Left ventricle myocardium superior (tissue), 1 donor: ENCODE data around the gene ANKHD1. TPM values are rescaled to one million over a fixed set of nuclear protein-coding genes. Genes with fewer than 3 reads are reported as not detected.

Source experiments
- ATAC-seq: fragments of 200-7000 bp; cut with Tn5 transposase; one replicate; pipeline ENCODE4 v1.9.1; 2020; ENCODE audit warnings: mild to moderate bottlenecking, moderate library complexity
- DNase-seq: peaks from one replicate; pipeline ENCODE4 v3.0.0-alpha.2; 2020
- intact Hi-C: fragments of 100-400 bp; cut with micrococcal nuclease; formaldehyde crosslinking; loops from one replicate; pipeline ENCODE4 v1.11.0; 2022
- total RNA-seq: library from RNA; stranded (reverse); fragmentation: NEBNext Ultra II Directional; extraction: Animal tissue kit (Norgen Biotek cat#: 25700); gene quantifications from one replicate; pipeline ENCODE4 v1.2.1, GENCODE V29; 2021
- donor health status: DM: no; HTN: yes; CAD: no; lungs with severe emphysema.

ANKHD1 gene
- total RNA-seq, 1 donor from 2014 or later = 66.1 TPM

DNA sequence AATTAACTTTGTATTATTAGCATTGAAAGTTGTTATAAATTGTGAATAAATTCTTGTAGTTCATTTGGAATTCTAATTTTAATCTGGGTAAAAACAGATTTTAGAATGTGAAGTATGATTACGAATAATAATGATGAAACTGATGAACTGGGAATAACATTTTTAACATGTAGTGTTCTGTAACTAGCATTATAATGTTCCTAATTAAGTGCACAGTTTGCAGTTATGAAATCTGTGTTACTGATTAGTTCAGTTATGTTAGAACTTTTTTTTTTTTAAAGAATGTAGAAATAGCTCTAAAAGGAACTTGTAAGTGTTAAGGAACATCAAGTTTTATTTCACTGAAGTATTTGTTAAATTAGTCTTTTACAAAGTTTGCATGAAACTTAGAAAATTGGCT is 97.0 kb downstream of the ANKHD1 start:
- no peak for DNase-seq
- intact Hi-C loops = no loop called here
- no peak for ATAC-seq

DNA sequence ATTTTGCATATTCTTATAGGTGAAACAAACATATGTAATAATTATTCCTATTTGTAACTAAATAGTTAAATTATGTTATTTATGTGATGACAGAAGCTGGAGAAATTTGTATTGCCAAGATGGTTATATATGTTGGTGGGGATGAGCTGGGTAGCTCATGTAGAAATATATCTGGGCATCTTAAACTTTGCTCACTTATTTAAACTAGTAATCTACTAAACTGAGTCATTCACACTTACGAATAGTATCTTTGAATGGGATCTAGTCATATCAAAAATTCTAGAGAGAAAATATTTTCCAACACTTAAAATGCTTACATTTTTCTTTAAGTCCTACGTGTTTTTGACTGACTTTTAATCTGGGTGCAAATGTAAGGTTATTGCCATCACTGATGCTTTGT is 101.2 kb downstream of the ANKHD1 start:
- DNase-seq (no peak), ATAC-seq (no peak)
- intact Hi-C loops = no loop called here

DNA sequence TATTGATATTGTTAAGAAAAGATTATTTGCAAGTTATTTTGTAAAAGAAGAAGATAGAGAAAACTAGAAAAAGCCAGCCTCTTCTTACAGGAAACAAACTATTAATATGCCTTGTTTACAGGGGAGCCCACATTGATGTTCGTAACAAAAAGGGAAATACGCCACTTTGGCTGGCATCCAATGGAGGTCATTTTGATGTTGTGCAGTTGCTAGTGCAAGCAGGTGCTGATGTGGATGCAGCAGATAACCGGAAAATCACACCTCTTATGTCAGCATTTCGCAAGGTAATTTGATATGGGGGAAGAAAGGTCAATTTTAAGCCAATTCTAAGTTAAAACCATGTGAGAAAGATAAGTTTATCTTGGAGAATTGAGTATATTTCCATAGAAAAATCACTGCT is 108.3 kb downstream of the ANKHD1 start:
- DNase-seq = no peak
- intact Hi-C loops = no loop called here
- ATAC-seq = no peak

DNA sequence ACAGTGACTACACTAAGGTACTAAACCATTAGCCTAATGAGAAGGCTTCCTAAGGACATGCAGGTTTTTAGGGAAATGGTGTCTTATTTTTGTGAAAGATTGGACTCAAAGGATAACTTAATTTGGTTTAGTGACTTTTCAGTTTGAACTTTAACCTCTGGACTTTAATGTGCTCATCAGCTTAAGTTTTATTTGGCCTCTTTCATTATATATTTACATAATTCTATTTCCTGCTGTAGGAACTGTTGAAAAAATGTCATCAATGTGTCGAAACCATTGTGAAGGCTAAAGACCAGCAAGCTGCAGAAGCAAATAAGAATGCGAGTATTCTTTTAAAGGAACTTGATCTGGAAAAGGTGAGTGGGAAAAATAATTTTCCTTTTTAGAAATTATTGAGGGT is 111.5 kb downstream of the ANKHD1 start:
- ATAC-seq = no peak

GRCh38 chr5:140524003-140524402 is 122.4 kb downstream of the ANKHD1 start:
- DNase-seq (no peak), ATAC-seq (no peak)
- intact Hi-C loops = no loop called here

More for the DNA sequence above, 111.5 kb downstream of the ANKHD1 start:
- intact Hi-C loops = no loop called here
- DNase-seq = no peak

- no peak for ATAC-seq
- intact Hi-C loops = no loop called here
These were observed 138.6 kb downstream of the ANKHD1 start for GRCh38 chr5:140540227-140540626.

DNA sequence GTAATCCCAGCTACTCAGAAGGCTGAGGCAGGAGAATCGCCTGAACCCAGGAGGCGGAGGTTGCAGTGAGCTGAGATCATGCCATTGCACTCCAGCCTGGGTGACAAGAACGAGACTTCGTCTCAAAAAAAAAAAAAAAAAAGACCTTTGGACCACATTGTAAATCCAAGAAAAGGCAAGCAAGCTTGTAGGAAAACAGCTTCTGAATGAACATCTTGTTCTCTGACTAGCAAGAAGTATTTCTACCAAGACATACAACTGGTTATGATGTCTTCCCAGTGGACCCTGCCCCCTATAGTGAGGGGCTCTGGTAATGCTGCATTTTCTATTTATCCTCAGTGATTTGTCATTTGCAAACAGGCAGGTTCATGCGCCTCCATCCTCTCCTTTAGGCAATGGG is 141.3 kb downstream of the ANKHD1 start:
- DNase-seq (no peak), ATAC-seq (no peak)
- intact Hi-C loops = no loop called here

More at GRCh38 chr5:140540227-140540626, 138.6 kb downstream of the ANKHD1 start:
- DNase-seq = no peak

DNA sequence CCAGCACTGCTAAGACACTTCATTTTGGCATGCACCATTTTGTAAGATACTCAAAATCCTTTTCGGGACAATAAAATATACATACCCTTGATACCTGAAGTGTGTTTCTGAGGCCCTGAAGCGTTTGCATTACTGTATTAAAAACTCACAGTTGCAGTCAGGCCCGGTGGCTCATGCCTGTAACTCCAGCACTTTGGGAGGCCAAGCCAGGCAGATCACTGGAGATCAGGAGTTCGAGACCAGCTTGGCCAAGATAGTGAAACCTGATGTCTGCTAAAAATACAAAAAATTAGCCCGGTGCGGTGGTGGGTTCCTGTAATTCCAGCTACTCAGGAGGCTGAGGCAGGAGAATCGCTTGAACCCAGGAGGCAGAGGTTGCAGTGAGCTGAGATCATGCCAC is 143.4 kb downstream of the ANKHD1 start:
- ATAC-seq (no peak), DNase-seq (no peak)
- intact Hi-C loops = no loop called here

GRCh38 chr5:140545606-140546005 is 144.0 kb downstream of the ANKHD1 start:
- ATAC-seq (no peak), DNase-seq (no peak)
- intact Hi-C loops = no loop called here

- intact Hi-C loops = no loop called here
- peak; percentile 3 for ATAC-seq
- DNase-seq = no peak
These were observed 145.3 kb downstream of the ANKHD1 start for GRCh38 chr5:140546851-140547507.

GRCh38 chr5:140547508-140548299 is 146.1 kb downstream of the ANKHD1 start, which contains the start of gene EIF4EBP3:
Gene EIF4EBP3 (plus strand): TSS chr5:140547662. CDS start chr5:140547738, 76 bp downstream.
- intact Hi-C loops = no loop called here
- peak; percentile 89 for ATAC-seq
- DNase-seq = peak; percentile 98

- intact Hi-C loops = no loop called here
- DNase-seq (no peak), ATAC-seq (no peak)
These were observed 146.7 kb downstream of the ANKHD1 start for GRCh38 chr5:140548300-140548688.

- no peak for ATAC-seq
- intact Hi-C loops = no loop called here
- DNase-seq = no peak
These were observed 147.2 kb downstream of the ANKHD1 start for GRCh38 chr5:140548791-140549190.

DNA sequence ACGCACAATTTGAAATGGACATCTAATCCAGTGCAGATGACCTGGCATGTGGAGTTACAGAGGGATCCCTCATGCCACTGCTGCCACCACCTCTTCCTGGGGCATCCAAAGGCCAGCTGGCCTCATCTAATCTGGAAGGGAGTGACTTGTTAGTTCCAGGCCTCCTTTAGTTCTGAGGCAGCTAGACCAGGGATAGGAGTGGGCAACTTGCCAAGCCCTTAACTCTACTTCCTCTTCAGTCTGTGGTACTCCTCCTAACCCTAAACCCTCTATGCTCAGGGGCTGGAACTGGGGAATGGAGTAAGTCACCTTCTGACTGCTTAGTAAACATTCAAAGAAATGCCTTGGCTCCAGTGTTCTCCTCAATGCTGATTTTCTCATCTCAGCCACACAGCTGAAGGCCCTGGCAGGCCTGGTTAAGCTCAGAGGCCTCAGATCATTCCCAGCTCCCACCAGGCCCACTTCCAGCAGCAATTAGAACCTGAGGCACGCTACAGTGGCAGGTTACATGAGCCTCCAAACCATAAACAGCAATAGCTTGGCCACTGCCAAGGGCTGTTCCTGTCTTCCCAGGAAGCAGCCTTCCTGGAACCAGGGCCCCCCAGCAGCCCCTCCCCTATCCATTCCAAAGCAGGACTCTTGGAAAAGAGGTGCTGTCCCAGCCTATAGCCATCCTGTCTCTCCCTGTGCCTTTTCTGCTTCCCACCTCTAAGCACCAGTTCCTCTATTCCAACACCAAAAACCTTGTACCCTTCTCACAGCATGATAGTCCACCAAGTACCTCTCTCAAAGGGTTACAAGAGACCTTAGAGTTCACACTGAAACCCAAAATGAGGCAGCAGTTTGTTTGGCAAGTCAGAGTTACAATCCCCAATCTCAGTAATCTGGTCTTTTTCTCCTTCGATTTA is 147.9 kb downstream of the ANKHD1 start:
- ATAC-seq (peak; percentile 22), DNase-seq (peak; percentile 51)
- intact Hi-C loops = no loop called here

DNA sequence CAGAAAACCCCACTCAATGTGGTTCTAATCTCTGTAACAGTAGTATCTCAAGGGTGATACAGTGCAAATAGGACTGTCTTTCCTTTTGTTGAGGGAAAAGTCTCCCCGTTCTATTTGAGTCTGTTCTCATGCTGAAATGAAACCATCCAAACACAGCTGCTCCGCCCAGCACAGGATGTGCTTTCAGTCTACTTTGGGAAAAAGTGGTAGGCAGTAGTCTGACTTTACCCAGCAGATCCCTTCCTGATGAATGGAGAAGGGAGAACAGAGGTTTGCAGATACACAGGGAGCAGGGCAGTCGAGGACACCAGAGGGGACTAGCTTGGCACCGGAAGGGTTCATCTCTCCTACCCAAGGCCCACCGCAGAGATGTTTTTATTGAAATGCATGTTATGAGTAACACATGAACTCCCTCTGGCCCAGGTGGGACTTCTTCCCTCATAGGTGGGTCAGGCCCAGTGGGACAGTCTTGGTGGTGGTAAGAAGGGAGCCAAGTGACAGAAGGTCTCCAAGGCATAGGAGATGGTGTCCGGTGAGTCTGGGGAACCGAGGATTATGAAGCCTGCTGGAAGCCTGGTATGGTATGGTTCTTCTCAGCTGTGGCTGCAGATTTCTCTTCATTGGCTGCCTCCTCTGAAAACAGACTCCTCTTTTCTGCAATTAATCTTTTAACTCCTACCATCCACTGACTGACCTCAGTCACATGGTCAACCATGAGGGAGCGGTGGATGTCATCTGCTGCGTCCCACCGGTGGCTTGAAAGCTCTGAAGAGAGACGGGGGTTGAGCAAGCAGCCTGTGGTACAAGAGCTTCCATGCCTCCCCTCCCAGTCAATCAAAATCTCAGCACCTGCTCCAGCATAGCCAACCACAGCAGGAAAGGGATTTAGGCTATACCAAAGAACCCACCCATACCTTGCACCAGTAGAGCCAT is 148.8 kb downstream of the ANKHD1 start:
- ATAC-seq = no peak
- intact Hi-C loops = no loop called here
- no peak for DNase-seq

DNA sequence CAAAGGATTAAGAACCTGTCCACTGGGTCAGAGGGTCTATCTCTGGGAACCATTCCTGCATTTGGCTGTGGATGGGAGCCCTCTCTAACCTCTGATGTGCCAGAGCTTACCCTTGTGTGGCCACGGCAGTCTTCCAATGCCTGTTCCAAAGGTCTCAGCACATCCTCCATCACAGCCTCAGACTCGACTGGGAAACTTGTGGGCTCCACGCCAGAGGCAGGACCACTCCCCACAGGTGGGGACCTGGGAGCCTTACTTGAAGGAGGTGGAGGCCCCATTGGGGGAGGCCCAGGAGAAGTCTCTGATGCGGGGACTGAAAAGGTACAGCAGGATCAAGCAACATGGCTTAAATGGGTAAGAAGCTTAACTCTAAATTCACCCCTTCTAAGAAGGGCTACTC is 150.2 kb downstream of the ANKHD1 start:
- no peak for ATAC-seq
- no peak for DNase-seq
- intact Hi-C loops = no loop called here

GRCh38 chr5:140553657-140554056 is 152.0 kb downstream of the ANKHD1 start:
- intact Hi-C loops = no loop called here
- ATAC-seq (no peak), DNase-seq (no peak)

DNA sequence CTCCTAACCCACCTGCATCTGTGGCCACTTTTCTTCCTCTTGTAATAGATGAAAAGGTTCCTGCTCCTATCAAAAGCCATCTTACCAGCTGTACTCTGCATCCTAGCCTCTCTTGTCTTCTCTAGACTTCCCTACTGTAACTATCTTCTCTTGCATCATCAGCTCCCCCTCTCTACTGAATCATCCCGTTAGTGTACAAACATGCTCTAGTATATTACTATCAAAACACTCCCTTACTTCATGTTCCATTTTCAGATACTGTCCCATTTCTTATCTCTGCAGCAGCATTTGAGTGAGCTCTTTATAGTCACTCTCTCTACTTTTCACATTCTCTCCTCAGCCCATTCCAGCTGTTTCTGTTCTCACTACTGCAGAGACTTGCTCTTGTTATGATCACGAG is 152.8 kb downstream of the ANKHD1 start:
- intact Hi-C loops = no loop called here
- no peak for DNase-seq
- ATAC-seq = no peak
